WTC11 (cell line): ENCODE measurements around the gene MVP. TPM values are rescaled to one million over a fixed set of nuclear protein-coding genes. Genes with fewer than 3 reads are reported as not detected.

Experiments
- ATAC-seq: fragments of 200-7000 bp; cut with Tn5 transposase; 2 replicates; pipeline ENCODE4 v1.10.0; 2021; ENCODE audit warnings: mild to moderate bottlenecking, moderate library complexity
- CTCF ChIA-PET: fragments of 300-600 bp; sonication (Branson Sonifier 250); formaldehyde crosslinking; loops from one replicate; lab custom pipeline; 2021; ENCODE audit warnings: antibody characterized with exemption; lab: Charles Lee
- POLR2A ChIA-PET: fragments of 350-600 bp; sonication (Branson Sonifier 250); formaldehyde crosslinking; loops from one replicate; lab custom pipeline; 2021; ENCODE audit warnings: antibody characterized with exemption; lab: Charles Lee
- DNase-seq: peaks from one replicate; pipeline ENCODE4 v3.0.0; 2021; ENCODE audit warnings: low spot score
- H3K27ac Mint-ChIP-seq: 2 replicates; pipeline ENCODE4 v1.8.0; 2021; ENCODE audit warnings: mixed read lengths
- H3K27me3 Mint-ChIP-seq: 2 replicates; pipeline ENCODE4 v1.8.0; 2021; ENCODE audit warnings: low read depth, mild to moderate bottlenecking, moderate library complexity, mixed read lengths
- H3K36me3 Mint-ChIP-seq: 2 replicates; pipeline ENCODE4 v1.8.0; 2021; ENCODE audit warnings: mixed read lengths
- H3K4me1 Mint-ChIP-seq: 2 replicates; pipeline ENCODE4 v1.8.0; 2022; ENCODE audit warnings: mixed read lengths
- H3K4me3 Mint-ChIP-seq: 2 replicates; pipeline ENCODE4 v1.8.0; 2021; ENCODE audit warnings: mild to moderate bottlenecking, moderate library complexity, mixed read lengths
- H3K9me3 Mint-ChIP-seq: 2 replicates; pipeline ENCODE4 v1.8.0; 2021; ENCODE audit warnings: mixed read lengths
- ATF1 ChIP-seq: sonication (generic); formaldehyde crosslinking; IDR thresholded peaks from 2 replicates; pipeline ENCODE4 v1.8.1; 2023; ENCODE audit warnings: mild to moderate bottlenecking, moderate library complexity, missing genetic modification reagents
- CDX4 ChIP-seq: fragments of 250-450 bp; sonication (Bioruptor Pico); IDR thresholded peaks from 2 replicates; pipeline ENCODE4 v1.9.0; 2021; ENCODE audit warnings: moderate library complexity, mild to moderate bottlenecking, inconsistent platforms, borderline replicate concordance
- E2F1 ChIP-seq: sonication (generic); formaldehyde crosslinking; IDR thresholded peaks from 2 replicates; pipeline ENCODE4 v1.8.0; 2022; ENCODE audit warnings: mild to moderate bottlenecking, missing genetic modification reagents
- FOXK1 ChIP-seq: sonication (generic); formaldehyde crosslinking; IDR thresholded peaks from 2 replicates; pipeline ENCODE4 v1.8.0; 2022; ENCODE audit warnings: mild to moderate bottlenecking, moderate library complexity, missing genetic modification reagents
- GRHL2 ChIP-seq: fragments of 250-450 bp; sonication (Bioruptor Pico); IDR thresholded peaks from 2 replicates; pipeline ENCODE4 v1.8.0; 2022; ENCODE audit warnings: mild to moderate bottlenecking, moderate library complexity; ENCODE audit not compliant: insufficient replicate concordance, severe bottlenecking
- GTF2I ChIP-seq: fragments of 250-450 bp; sonication (Bioruptor Pico); conservative IDR thresholded peaks from 2 replicates; pipeline ENCODE4 v1.4.0; 2021; ENCODE audit warnings: mild to moderate bottlenecking
- HMGXB4 ChIP-seq: sonication (generic); formaldehyde crosslinking; IDR thresholded peaks from 2 replicates; pipeline ENCODE4 v1.8.1; 2023; ENCODE audit warnings: mild to moderate bottlenecking, moderate library complexity, missing genetic modification reagents
- JAZF1 ChIP-seq: fragments of 250-450 bp; sonication (Bioruptor Pico); IDR thresholded peaks from 2 replicates; pipeline ENCODE4 v1.9.0; 2021; ENCODE audit warnings: moderate library complexity, mild to moderate bottlenecking, inconsistent platforms
- KAT7 ChIP-seq: sonication (generic); formaldehyde crosslinking; IDR thresholded peaks from 2 replicates; pipeline ENCODE4 v1.8.1; 2023; ENCODE audit warnings: missing genetic modification reagents, mild to moderate bottlenecking, borderline replicate concordance
- MLX ChIP-seq: sonication (generic); formaldehyde crosslinking; IDR thresholded peaks from 2 replicates; pipeline ENCODE4 v1.8.1; 2023; ENCODE audit warnings: mild to moderate bottlenecking, missing genetic modification reagents, moderate library complexity
- NR2C2 ChIP-seq: sonication (generic); formaldehyde crosslinking; IDR thresholded peaks from 2 replicates; pipeline ENCODE4 v1.8.0; 2022; ENCODE audit warnings: mild to moderate bottlenecking, missing genetic modification reagents
- PRDM15 ChIP-seq: sonication (generic); formaldehyde crosslinking; IDR thresholded peaks from 2 replicates; pipeline ENCODE4 v1.8.0; 2022; ENCODE audit warnings: missing genetic modification reagents
- PRRX2 ChIP-seq: fragments of 250-450 bp; sonication (Bioruptor Pico); IDR thresholded peaks from 2 replicates; pipeline ENCODE4 v1.8.0; 2021; ENCODE audit warnings: mild to moderate bottlenecking
- RORB ChIP-seq: fragments of 250-450 bp; sonication (Bioruptor Pico); IDR thresholded peaks from 2 replicates; pipeline ENCODE4 v1.9.0; 2021; ENCODE audit warnings: mild to moderate bottlenecking
- ZBTB43 ChIP-seq: sonication (generic); formaldehyde crosslinking; IDR thresholded peaks from 2 replicates; pipeline ENCODE4 v1.8.1; 2023; ENCODE audit warnings: mild to moderate bottlenecking, missing genetic modification reagents
- ZNF423 ChIP-seq: fragments of 250-450 bp; sonication (Bioruptor Pico); IDR thresholded peaks from 2 replicates; pipeline ENCODE4 v2.1.2; 2022; ENCODE audit warnings: mild to moderate bottlenecking, moderate library complexity
- total RNA-seq: library from RNA; stranded (reverse); gene quantifications from 3 replicates; pipeline ENCODE4 v1.2.3, GENCODE V29; 2021

Gene MVP
- total RNA-seq, 1 experiment from 2014 or later = 10.8 TPM

GRCh38 chr16:29845656-29846055, 25.4 kb downstream of the MVP start:
- H3K4me1 Mint-ChIP-seq = peaks cover 10% of the 10 kb centered on the region
- no peak overlapping the region for H3K4me3 Mint-ChIP-seq
- ATAC-seq = no peak

More at GRCh38 chr16:29845656-29846055, 25.4 kb downstream of the MVP start:
- no peaks in the 10 kb centered on the region; the same call in 1 of the 2 replicates for H3K27me3 Mint-ChIP-seq
- H3K9me3 Mint-ChIP-seq = no peaks in the 10 kb centered on the region
- H3K27ac Mint-ChIP-seq = no peak overlapping the region
- ChIA-PET CTCF (interaction anchor here (0.7 to 4.8 kb wide), 6 partner anchors 25 to 186 kb away, joined by 3 to 50 read pairs (median 7); partner anchors contain the start of genes MVP and PAGR1), POLR2A (no interaction called here)
- H3K36me3 Mint-ChIP-seq = no peaks in the 10 kb centered on the region; the same call in 1 of the 2 replicates
- TF ChIP-seq JAZF1 (CRISPR knock-in tag) (no peak), PRRX2 (CRISPR knock-in tag) (no peak), CDX4 (CRISPR knock-in tag) (no peak), PRDM15 (CRISPR knock-in tag) (no peak), ZNF423 (no peak), ZBTB43 (CRISPR knock-in tag) (no peak), FOXK1 (CRISPR knock-in tag) (no peak), MLX (CRISPR knock-in tag) (no peak), GRHL2 (CRISPR knock-in tag) (no peak), KAT7 (CRISPR knock-in tag) (no peak), NR2C2 (no peak), GTF2I (CRISPR knock-in tag) (no peak), E2F1 (no peak), ATF1 (CRISPR knock-in tag) (no peak), RORB (CRISPR knock-in tag) (no peak), HMGXB4 (no peak)
- DNase-seq = no peak
